Bronchial epithelial cell (primary cell): ENCODE results near the gene MSANTD1. TPM values are rescaled to one million over a fixed set of nuclear protein-coding genes. Genes with fewer than 3 reads are reported as not detected.

Source experiments
- DNase-seq: peaks from one replicate; pipeline ENCODE4 v3.0.0-alpha.2; 2010; ENCODE audit warnings: low read depth
- FAIRE-seq: peaks from 2 replicates; lab custom pipeline; 2011; peaks lifted over from hg19 to GRCh38; lab: Jason Lieb, UNC
- H3K27me3 ChIP-seq: 2 replicates; pipeline ENCODE4 v1.5.1; 2011; ENCODE audit warnings: low read length; ENCODE audit not compliant: control insufficient read depth, insufficient read depth
- H3K36me3 ChIP-seq: 2 replicates; pipeline ENCODE4 v1.5.1; 2011; ENCODE audit warnings: low read length; ENCODE audit not compliant: control insufficient read depth, insufficient read depth
- H3K4me3 ChIP-seq: 2 replicates; pipeline ENCODE4 v1.5.1; 2011; ENCODE audit warnings: mild to moderate bottlenecking, low read depth, low read length, control low read depth
- total RNA-seq: library from RNA; depleted of rRNA; stranded (reverse); fragments of >200 nt; gene quantifications from 2 replicates; pipeline ENCODE4 v1.2.1, GENCODE V29; 2014
- TF ChIP-seq, protein P1 (sequence below): IDR thresholded peaks from 2 replicates; pipeline ENCODE4 v1.5.1; 2011; ENCODE audit warnings: mild to moderate bottlenecking, moderate library complexity, low read length, control low read depth, inconsistent platforms; ENCODE audit not compliant: insufficient read depth, severe bottlenecking

The MSANTD1 gene
- total RNA-seq, 1 donor from 2014 or later, result 0.26 TPM

DNA sequence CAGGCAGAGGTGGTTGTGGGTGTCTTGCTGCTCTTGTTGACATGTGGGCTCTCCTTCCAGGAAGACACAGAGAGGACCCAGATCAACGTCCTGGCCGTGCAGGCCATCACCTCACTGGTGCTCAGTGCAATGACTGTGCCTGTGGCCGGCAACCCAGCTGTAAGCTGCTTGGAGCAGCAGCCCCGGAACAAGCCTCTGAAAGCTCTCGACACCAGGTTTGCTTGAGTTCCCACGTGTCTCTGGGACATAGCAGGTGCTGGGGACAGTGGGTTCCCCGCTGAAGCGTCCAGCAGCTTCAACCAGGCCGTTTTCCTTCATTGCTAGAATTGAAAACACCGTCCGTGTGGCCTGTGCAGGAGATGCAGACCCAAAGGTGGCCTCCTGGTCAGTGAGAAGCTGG is 25.6 kb upstream of the MSANTD1 start:
- H3K4me3 ChIP-seq, result no peak overlapping the region

DNA sequence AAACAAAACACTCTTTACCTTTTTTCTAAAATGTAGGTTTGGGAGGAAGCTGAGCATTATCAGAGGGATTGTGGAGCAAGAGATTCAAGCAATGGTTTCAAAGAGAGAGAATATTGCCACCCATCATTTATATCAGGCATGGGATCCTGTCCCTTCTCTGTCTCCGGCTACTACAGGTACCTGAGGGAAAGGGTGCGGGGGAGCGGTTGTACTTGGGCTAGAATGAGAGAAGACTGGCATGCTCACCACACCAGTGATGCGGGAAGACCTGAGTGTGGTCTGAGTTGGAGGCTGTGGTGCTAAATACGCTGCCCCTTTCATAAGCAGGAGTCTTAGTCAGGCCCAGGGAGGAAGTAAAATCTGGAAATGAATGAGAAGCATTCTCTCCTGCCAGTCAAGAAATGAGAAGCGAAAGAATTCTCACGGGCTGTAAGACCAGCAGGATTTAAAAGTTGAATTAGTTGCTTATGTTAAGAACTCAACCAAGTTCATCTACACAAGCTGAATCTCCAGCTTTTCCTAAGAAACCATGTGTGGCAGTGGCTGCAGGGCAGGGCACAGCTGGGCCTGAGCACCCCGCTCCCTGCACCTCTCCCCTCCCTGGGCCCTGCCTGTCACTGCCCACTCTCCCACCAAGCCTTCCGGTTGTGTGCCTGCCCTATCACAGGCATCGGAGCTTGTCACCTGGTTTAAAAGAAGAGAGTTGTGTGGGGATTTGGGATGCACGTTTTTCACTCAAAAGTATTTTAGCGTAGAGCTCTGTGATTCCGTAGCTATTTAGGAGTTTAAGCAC is 24.8 kb upstream of the MSANTD1 start:
- FAIRE-seq (no peak), DNase-seq (no peak)
- TF ChIP-seq, protein P1, sequence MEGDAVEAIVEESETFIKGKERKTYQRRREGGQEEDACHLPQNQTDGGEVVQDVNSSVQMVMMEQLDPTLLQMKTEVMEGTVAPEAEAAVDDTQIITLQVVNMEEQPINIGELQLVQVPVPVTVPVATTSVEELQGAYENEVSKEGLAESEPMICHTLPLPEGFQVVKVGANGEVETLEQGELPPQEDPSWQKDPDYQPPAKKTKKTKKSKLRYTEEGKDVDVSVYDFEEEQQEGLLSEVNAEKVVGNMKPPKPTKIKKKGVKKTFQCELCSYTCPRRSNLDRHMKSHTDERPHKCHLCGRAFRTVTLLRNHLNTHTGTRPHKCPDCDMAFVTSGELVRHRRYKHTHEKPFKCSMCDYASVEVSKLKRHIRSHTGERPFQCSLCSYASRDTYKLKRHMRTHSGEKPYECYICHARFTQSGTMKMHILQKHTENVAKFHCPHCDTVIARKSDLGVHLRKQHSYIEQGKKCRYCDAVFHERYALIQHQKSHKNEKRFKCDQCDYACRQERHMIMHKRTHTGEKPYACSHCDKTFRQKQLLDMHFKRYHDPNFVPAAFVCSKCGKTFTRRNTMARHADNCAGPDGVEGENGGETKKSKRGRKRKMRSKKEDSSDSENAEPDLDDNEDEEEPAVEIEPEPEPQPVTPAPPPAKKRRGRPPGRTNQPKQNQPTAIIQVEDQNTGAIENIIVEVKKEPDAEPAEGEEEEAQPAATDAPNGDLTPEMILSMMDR, result no peak
- H3K36me3 ChIP-seq, result peaks cover 24% of the 10 kb centered on the region
- H3K4me3 ChIP-seq, result no peak overlapping the region
- no peaks in the 10 kb centered on the region for H3K27me3 ChIP-seq

More for the DNA sequence above, 25.6 kb upstream of the MSANTD1 start:
- no peaks in the 10 kb centered on the region for H3K27me3 ChIP-seq
- TF ChIP-seq, protein P1, result no peak
- DNase-seq, result no peak
- no peak for FAIRE-seq
- H3K36me3 ChIP-seq, result peaks cover 22% of the 10 kb centered on the region

DNA sequence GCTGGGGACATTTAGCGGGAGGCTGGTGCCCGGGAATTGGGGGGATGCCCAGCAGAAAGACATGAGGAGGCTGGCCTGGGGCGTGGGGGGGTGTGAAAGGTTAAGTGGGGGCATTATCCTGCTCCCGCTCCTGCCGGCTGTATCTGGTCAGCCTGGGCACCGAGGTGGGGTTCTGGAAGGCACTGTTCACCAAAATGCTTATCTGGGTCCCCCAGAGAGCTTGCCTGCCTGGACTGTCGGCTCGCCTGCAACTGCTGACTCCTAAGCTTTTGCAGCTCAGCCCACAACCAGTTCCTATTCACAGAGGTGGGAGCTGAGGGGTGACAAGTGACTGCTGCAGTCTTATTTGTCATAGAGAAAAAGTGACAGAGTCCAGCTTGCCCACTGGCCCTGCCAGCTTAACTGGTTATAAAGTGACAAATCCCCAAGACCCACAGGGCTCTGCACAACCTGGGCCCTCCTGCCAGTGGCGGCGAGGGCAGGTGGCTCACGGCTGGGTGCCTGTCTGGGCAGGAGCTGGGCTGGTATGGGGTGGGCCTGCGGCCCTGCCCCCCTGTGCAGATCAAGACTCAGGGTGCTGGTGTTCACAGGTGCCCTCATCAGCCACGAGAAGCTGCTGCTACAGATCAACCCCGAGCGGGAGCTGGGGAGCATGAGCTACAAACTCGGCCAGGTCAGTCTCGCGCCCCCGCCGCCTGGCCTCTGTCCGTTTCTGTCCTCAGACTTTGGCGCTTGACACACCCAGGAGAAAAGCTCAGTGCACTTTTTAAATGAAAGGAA is 23.7 kb upstream of the MSANTD1 start:
- FAIRE-seq (no peak), DNase-seq (no peak)

DNA sequence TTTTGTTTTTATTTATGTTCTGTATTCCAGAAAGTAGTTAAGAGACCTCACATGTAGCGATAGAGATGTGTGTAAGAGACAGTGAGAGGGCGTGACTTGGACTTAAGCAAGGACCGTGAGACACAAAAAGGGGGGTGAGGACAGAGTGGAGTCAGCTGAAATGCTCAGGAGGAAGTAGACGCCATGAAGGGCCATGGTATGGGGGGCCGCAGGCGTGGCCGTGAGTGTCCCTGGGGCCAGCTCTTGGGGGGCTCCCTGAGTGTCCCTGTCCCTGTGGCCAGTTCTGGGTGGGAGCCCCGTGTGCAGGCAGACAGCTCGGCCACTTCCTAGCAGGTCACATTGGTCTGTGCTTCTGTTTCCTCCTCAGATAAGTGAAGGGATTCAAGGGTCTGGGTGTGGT is 23.0 kb upstream of the MSANTD1 start:
- TF ChIP-seq, protein P1, result no peak
- no peaks in the 10 kb centered on the region for H3K27me3 ChIP-seq
- FAIRE-seq, result no peak
- no peak overlapping the region for H3K4me3 ChIP-seq
- DNase-seq, result no peak
- peaks cover 23% of the 10 kb centered on the region for H3K36me3 ChIP-seq

More for the DNA sequence above, 23.7 kb upstream of the MSANTD1 start:
- Histone ChIP-seq H3K4me3 (no peak overlapping the region), H3K36me3 (peaks cover 24% of the 10 kb centered on the region), H3K27me3 (no peaks in the 10 kb centered on the region)
- TF ChIP-seq, protein P1, result no peak

DNA sequence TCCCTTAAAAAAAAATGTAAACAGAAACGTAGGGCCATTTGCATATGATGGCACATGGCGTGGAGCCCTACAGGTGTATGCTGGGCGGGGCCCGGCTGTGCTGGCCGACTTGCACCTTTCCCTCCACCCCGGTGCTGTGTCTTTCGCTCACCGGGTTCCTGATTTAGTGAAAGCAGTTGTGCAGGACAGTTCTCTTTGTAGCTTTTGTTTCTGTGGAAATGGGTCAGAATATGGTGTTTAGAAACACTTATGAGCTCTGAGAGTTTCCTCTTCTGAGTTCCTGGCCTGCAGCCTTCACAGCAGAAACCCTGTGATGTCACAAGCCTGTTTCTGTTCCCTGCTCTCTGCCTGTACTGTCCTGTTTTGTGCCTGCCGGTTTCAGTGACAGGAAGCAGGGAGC is 22.5 kb upstream of the MSANTD1 start:
- no peak for FAIRE-seq
- DNase-seq, result no peak
- TF ChIP-seq, protein P1, result no peak
- Histone ChIP-seq H3K4me3 (no peak overlapping the region), H3K27me3 (no peaks in the 10 kb centered on the region), H3K36me3 (peaks cover 26% of the 10 kb centered on the region)
